Panc1 (cell line): ENCODE results near the gene SLC25A36.

Source experiments
- CTCF ChIP-seq: fragments of 450-650 bp; IDR thresholded peaks from 2 replicates; pipeline ENCODE4 v1.5.1; 2017; ENCODE audit warnings: mild to moderate bottlenecking
- POLR2AphosphoS5 ChIP-seq: IDR thresholded peaks from 2 replicates; pipeline ENCODE4 v1.6.1; 2012; ENCODE audit warnings: mild to moderate bottlenecking, low read depth, low read length, moderate library complexity
- REST ChIP-seq, 2 experiments: IDR thresholded peaks; 2 replicates each; pipeline ENCODE4 v1.6.1; 2011 to 2012; ENCODE audit warnings: low read depth in 2 of 2, control low read depth in 1 of 2, low read length in 1 of 2, mild to moderate bottlenecking in 1 of 2, moderate library complexity in 1 of 2; ENCODE audit not compliant: insufficient read depth in 1 of 2

GRCh38 chr3:140931016-140931454 is 10.6 kb upstream of the SLC25A36 start:
- no peak for TF ChIP-seq CTCF
- no peak for TF ChIP-seq REST (IDR thresholded peaks at IDR 0.05; ENCODE audit: insufficient read depth in 1 of 2, low read depth in 2 of 2, low read length in 1 of 2)
- no peak for TF ChIP-seq POLR2AphosphoS5
